K562 (cell line): Measurements from ENCODE around the gene CDC42BPB. TPM values are rescaled to one million over a fixed set of nuclear protein-coding genes. Genes with fewer than 3 reads are reported as not detected.

Experiments
- ATAC-seq: fragments of 200-7000 bp; cut with Tn5 transposase; 3 replicates; pipeline ENCODE4 v1.9.1; 2020; ENCODE audit warnings: moderate library complexity
- BruUV-seq: library from RNA; stranded (reverse); fragments of 400-500 nt; replicated peaks from 2 replicates; lab custom pipeline; 2021; lab: Mats Ljungman, UMichigan
- CTCF ChIA-PET: fragments of 300-600 bp; formaldehyde crosslinking; extraction: SDS; loops from one replicate; lab custom pipeline; 2021; ENCODE audit warnings: low intra/inter-chr PET ratio; lab: Yijun Ruan, JAX
- POLR2A ChIA-PET: fragments of 300-600, 350-650 bp; sonication (Branson Sonifier 250); formaldehyde crosslinking; extraction: SDS; loops from one replicate; lab custom pipeline; 2021; ENCODE audit warnings: antibody characterized with exemption, inconsistent platforms; lab: Yijun Ruan, JAX
- DNase-seq, 4 experiments: peaks; one replicate each; pipeline versions ENCODE4 v3.0.0 to v3.0.0-alpha.2; 2011 to 2018; ENCODE audit warnings: low spot score in 3 of 4, mixed read lengths in 3 of 4; ENCODE audit errors: extremely low read depth in 1 of 4
- FAIRE-seq: peaks from 2 replicates; lab custom pipeline; 2011; peaks lifted over from hg19 to GRCh38; lab: Jason Lieb, UNC
- H2AFZ ChIP-seq: 2 replicates; pipeline ENCODE4 v1.6.0; 2011; ENCODE audit warnings: low read depth, low read length, control low read depth, inconsistent platforms
- H3K27ac ChIP-seq: fragments of 200-600 bp; 3 replicates; pipeline ENCODE4 v1.8.0; 2011; ENCODE audit warnings: low read depth, mild to moderate bottlenecking, control low read depth, inconsistent platforms, low read length, moderate library complexity, mixed read lengths; ENCODE audit errors: extremely low read depth
- H3K27me3 ChIP-seq, 2 experiments: fragments of 300-600 bp in 1 of 2; 2 replicates in 1 of 2; 3 replicates in 1 of 2; pipeline versions ENCODE4 v1.6.0 to v1.8.0; 2011; ENCODE audit warnings: inconsistent platforms in 2 of 2, low read length in 2 of 2, mild to moderate bottlenecking in 1 of 2, mixed read lengths in 1 of 2, moderate library complexity in 1 of 2; ENCODE audit not compliant: control insufficient read depth in 2 of 2, insufficient read depth in 2 of 2
- H3K36me3 ChIP-seq: fragments of 300-600 bp; 3 replicates; pipeline ENCODE4 v1.8.0; 2011; ENCODE audit warnings: mild to moderate bottlenecking, low read length, inconsistent platforms; ENCODE audit not compliant: control insufficient read depth, insufficient read depth
- H3K4me1 ChIP-seq, 2 experiments: fragments of 200-600 bp in 1 of 2; replicated peaks in 1 of 2; 2 replicates in 1 of 2; 3 replicates in 1 of 2; pipeline versions ENCODE4 v1.5.1 to v1.8.0; 2011; ENCODE audit warnings: inconsistent platforms in 2 of 2, low read length in 2 of 2, mild to moderate bottlenecking in 1 of 2, mixed read lengths in 1 of 2, moderate library complexity in 1 of 2; ENCODE audit not compliant: control insufficient read depth in 2 of 2, insufficient read depth in 2 of 2
- H3K4me2 ChIP-seq: 2 replicates; pipeline ENCODE4 v1.6.1; 2011; ENCODE audit warnings: low read length, control low read depth, inconsistent platforms, mixed read lengths; ENCODE audit not compliant: insufficient read depth
- H3K4me3 ChIP-seq: fragments of 200-600 bp; sonication (generic), shearing (Covaris generic); 2 replicates; pipeline ENCODE4 v1.5.1; 2016; ENCODE audit warnings: control low read depth, inconsistent platforms
- H3K79me2 ChIP-seq: fragments of 200-600 bp; 3 replicates; pipeline ENCODE4 v1.8.0; 2011; ENCODE audit warnings: low read length, inconsistent platforms; ENCODE audit not compliant: control insufficient read depth, insufficient read depth
- H3K9ac ChIP-seq, 2 experiments: 2 replicates each; pipeline versions ENCODE4 v1.6.0 to v1.6.1; 2011; ENCODE audit warnings: low read depth in 2 of 2, low read length in 2 of 2, control low read depth in 1 of 2, inconsistent platforms in 1 of 2, mild to moderate bottlenecking in 1 of 2, mixed read lengths in 1 of 2; ENCODE audit not compliant: insufficient read depth in 1 of 2
- H3K9me1 ChIP-seq: one replicate; pipeline ENCODE4 v1.6.0; 2011; ENCODE audit warnings: inconsistent platforms, mild to moderate bottlenecking, low read length, moderate library complexity; ENCODE audit not compliant: control insufficient read depth, insufficient read depth
- H3K9me3 ChIP-seq: replicated peaks from 2 replicates; pipeline ENCODE4 v1.5.1; 2011; ENCODE audit warnings: low read depth, low read length, inconsistent platforms; ENCODE audit not compliant: control insufficient read depth, insufficient read depth
- H4K20me1 ChIP-seq: replicated peaks from 2 replicates; pipeline ENCODE4 v1.6.1; 2011; ENCODE audit warnings: low read length, inconsistent platforms, mixed read lengths; ENCODE audit not compliant: control insufficient read depth, insufficient read depth
- ATF7 ChIP-seq: fragments of 450-650 bp; IDR thresholded peaks from 2 replicates; pipeline ENCODE4 v1.7.1; 2014; ENCODE audit warnings: mild to moderate bottlenecking, moderate library complexity
- CEBPG ChIP-seq, 3 experiments: fragments of 200-800 bp in 1 of 3; sonication (Bioruptor generic) in 1 of 3; sonication (generic) in 1 of 3; formaldehyde crosslinking in 1 of 3; IDR thresholded peaks in 2 of 3; conservative IDR thresholded peaks in 1 of 3; 2 replicates each; pipeline versions ENCODE4 v1.6.1 to v1.8.0; 2016 to 2022; ENCODE audit warnings: missing compliant biosample characterization in 2 of 3, missing genetic modification characterization in 2 of 3, mild to moderate bottlenecking in 1 of 3, missing genetic modification reagents in 1 of 3
- CREB3 ChIP-seq: fragments of 450-650 bp; conservative IDR thresholded peaks from 2 replicates; pipeline ENCODE4 v1.6.1; 2016; ENCODE audit warnings: missing genetic modification characterization, low read depth, mild to moderate bottlenecking, missing compliant biosample characterization, moderate library complexity
- CREBBP ChIP-seq: IDR thresholded peaks from one replicate; pipeline ENCODE4 v1.6.1; 2012; ENCODE audit warnings: low read depth, mild to moderate bottlenecking, control low read depth, inconsistent platforms, low read length
- DACH1 ChIP-seq: fragments of 450-650 bp; IDR thresholded peaks from 2 replicates; pipeline ENCODE4 v1.6.1; 2018; ENCODE audit not compliant: partially characterized antibody
- E2F6 ChIP-seq, 2 experiments: IDR thresholded peaks; 2 replicates each; pipeline ENCODE4 v1.6.1; 2011; ENCODE audit warnings: borderline replicate concordance in 1 of 2, control low read depth in 1 of 2, low read depth in 1 of 2, low read length in 1 of 2, mild to moderate bottlenecking in 1 of 2, mixed read lengths in 1 of 2, moderate library complexity in 1 of 2; ENCODE audit not compliant: insufficient read depth in 1 of 2, insufficient read length in 1 of 2, poor library complexity in 1 of 2, severe bottlenecking in 1 of 2; ENCODE audit errors: extremely low read depth in 1 of 2
- E4F1 ChIP-seq: fragments of 250-450 bp; sonication (Bioruptor Pico); IDR thresholded peaks from 2 replicates; pipeline ENCODE4 v1.5.0; 2021; ENCODE audit warnings: mild to moderate bottlenecking, borderline replicate concordance
- GABPB2 ChIP-seq: fragments of 250-450 bp; sonication (Bioruptor Pico); conservative IDR thresholded peaks from 2 replicates; pipeline ENCODE4 v1.5.1; 2021; ENCODE audit warnings: mild to moderate bottlenecking
- NCOA2 ChIP-seq, 2 experiments: fragments of 450-650 bp; IDR thresholded peaks; 2 replicates each; pipeline ENCODE4 v1.6.1; 2018; ENCODE audit warnings: mild to moderate bottlenecking in 2 of 2, moderate library complexity in 1 of 2; ENCODE audit not compliant: partially characterized antibody in 2 of 2
- PML ChIP-seq: IDR thresholded peaks from 2 replicates; pipeline ENCODE4 v1.6.1; 2012; ENCODE audit warnings: low read length, inconsistent platforms
- POLR2AphosphoS5 ChIP-seq: IDR thresholded peaks from 2 replicates; pipeline ENCODE4 v1.6.1; 2011; ENCODE audit warnings: mild to moderate bottlenecking, low read depth, low read length, moderate library complexity; ENCODE audit not compliant: control insufficient read depth, insufficient read depth
- XRCC5 ChIP-seq: fragments of 200-400 bp; formaldehyde crosslinking; IDR thresholded peaks from 2 replicates; pipeline ENCODE4 v1.6.1; 2017; ENCODE audit warnings: low read depth, mild to moderate bottlenecking, low read length
- ZNF280B ChIP-seq: fragments of 250-450 bp; sonication (Bioruptor Pico); IDR thresholded peaks from 2 replicates; pipeline ENCODE4 v1.5.1; 2021; ENCODE audit warnings: mild to moderate bottlenecking
- ZNF384 ChIP-seq: IDR thresholded peaks from 2 replicates; pipeline ENCODE4 v1.6.1; 2012; ENCODE audit warnings: low read depth, low read length, improper control_type of control experiment
- ZNF584 ChIP-seq: fragments of 200-800 bp; sonication (Bioruptor generic); IDR thresholded peaks from 2 replicates; pipeline ENCODE4 v1.6.1; 2016; ENCODE audit warnings: low read depth, mild to moderate bottlenecking, missing genetic modification characterization, missing compliant biosample characterization
- WGBS: fragments of 100-300 bp; shearing (Covaris generic); methylation state at CpG from one replicate; pipeline ENCODE4 v1.1.6; 2016; ENCODE audit warnings: low coverage, mixed read lengths; ENCODE audit not compliant: insufficient coverage; ENCODE audit errors: missing lambda C conversion rate; 5-methylcytosine and 5-hydroxymethylcytosine counted together
- in situ Hi-C: fragments of 300-500 bp; cut with MboI; formaldehyde crosslinking; loops from 4 replicates; pipeline ENCODE4 v1.15.0; 2018; ENCODE audit warnings: inconsistent platforms, mixed read lengths
- intact Hi-C: fragments of 100-400 bp; cut with micrococcal nuclease; formaldehyde crosslinking; loops from 2 replicates; pipeline ENCODE4 v1.14.2; 2022
- polyA plus RNA-seq, 8 experiments: library from polyadenylated mRNA; depleted of rRNA in 4 of 8; stranded (reverse) in 5 of 8; unstranded in 3 of 8; fragments of >200 nt; fragmentation: Nextera tagmentation in 2 of 8; fragmentation: Illumina TruSeq in 1 of 8; extraction: Ambion mirVana in 2 of 8; extraction: Trizol in 1 of 8; gene quantifications; 2 replicates each; pipeline versions ENCODE4 v1.2.1 to v1.2.3, GENCODE V29; 2011 to 2014; ENCODE audit warnings: inconsistent platforms in 1 of 8, missing spikeins in 1 of 8
- total RNA-seq, 7 experiments: library from RNA; depleted of rRNA in 6 of 7; stranded (reverse); fragments of >200 nt in 6 of 7; fragmentation: Illumina TruSeq in 2 of 7; extraction: Trizol in 2 of 7; gene quantifications; 2 replicates each; pipeline versions ENCODE4 v1.2.1 to v1.2.3, GENCODE V29; 2011 to 2021; ENCODE audit warnings: low replicate concordance in 1 of 7

CDC42BPB gene
- total and polyA plus RNA-seq, 9 of the 15 experiments (the other 6 are each of a cell fraction or from before 2014, with no cell fraction given) = 0.07 to 24.3 (median 12.6) TPM

- in situ Hi-C loops (no loop called here), intact Hi-C loops (no loop called here)
- WGBS = 42% methylated on average over 8 of the region's 10 CpGs
- ChIA-PET CTCF (no interaction called here), POLR2A (no interaction called here)
- H3K4me2 ChIP-seq = no peak overlapping the region
- no TSS peak for BruUV-seq
- DNase-seq = no peak
- no peaks in the 10 kb centered on the region for H4K20me1 ChIP-seq
- H3K9me1 ChIP-seq = no peaks in the 10 kb centered on the region
- peaks cover 14 to 17% of the 10 kb centered on the region in 2 experiments; a peak in 4 of 5 replicates for H3K4me1 ChIP-seq
- H3K27me3 ChIP-seq = no peaks in the 10 kb centered on the region
- H3K9me3 ChIP-seq = no peaks in the 10 kb centered on the region
- H3K36me3 ChIP-seq = no peaks in the 10 kb centered on the region
- no peak overlapping the region for H3K4me3 ChIP-seq
- H2AFZ ChIP-seq = no peak overlapping the region
- H3K27ac ChIP-seq = no peak overlapping the region
- FAIRE-seq = no peak
- H3K9ac ChIP-seq = 0 out of 4 replicates have a peak overlapping the region, but pooled peaks of 1 of the 2 experiments have one; percentile 35
- peaks cover 39% of the 10 kb centered on the region for H3K79me2 ChIP-seq
- no peak for ATAC-seq
- TF ChIP-seq E4F1 (no peak), CEBPG (CRISPR knock-in tag; IDR thresholded peaks at IDR 0.05) (no peak), CEBPG (tag; conservative IDR thresholded peaks at IDR 0.05 in 1 of 2, IDR thresholded peaks at IDR 0.05 in 1 of 2) (no peak), CREBBP (no peak), ZNF280B (CRISPR knock-in tag) (no peak), ATF7 (no peak), DACH1 (no peak), E2F6 (IDR thresholded peaks at IDR 0.05; ENCODE audit: borderline replicate concordance in 1 of 2, extremely low read depth in 1 of 2, insufficient read depth in 1 of 2, insufficient read length in 1 of 2, low read depth in 1 of 2, low read length in 1 of 2, poor library complexity in 1 of 2, severe bottlenecking in 1 of 2) (no peak), GABPB2 (CRISPR knock-in tag) (no peak), NCOA2 (IDR thresholded peaks at IDR 0.05; ENCODE audit: partially characterized antibody in 2 of 2) (no peak), ZNF384 (no peak), PML (peak; percentile 62; the same call in 1 of the 2 replicates), ZNF584 (CRISPR knock-in tag) (no peak), POLR2AphosphoS5 (peak; percentile 25; the same call in 1 of the 2 replicates), XRCC5 (no peak), CREB3 (tag) (no peak)
Measured at GRCh38 chr14:103052407-103052806, 4.9 kb downstream of the CDC42BPB start.
